ENCODE measurements around the gene MCRS1.

MCRS1 gene

GRCh38 chr12:49543221-49543913, 24.6 kb downstream of the MCRS1 start:
- DNase-seq = no peak
- no peak overlapping the region for H4K5ac ChIP-seq (ENCODE audit: low read length)
- H3K4ac ChIP-seq (ENCODE audit: low read depth, low read length) = no peak overlapping the region
- peaks cover 26% of the 10 kb centered on the region for H3K27me3 ChIP-seq (ENCODE audit: insufficient read depth, low read length, poor library complexity)
- no peak overlapping the region for H3K23ac ChIP-seq (ENCODE audit: low read length)
- no peaks in the 10 kb centered on the region for H3K79me1 ChIP-seq (ENCODE audit: low read length)
- H2BK120ac ChIP-seq (ENCODE audit: low read depth, low read length) = no peak overlapping the region
- no peak overlapping the region for H2AK5ac ChIP-seq (ENCODE audit: low read length)
- H3K4me1 ChIP-seq (ENCODE audit: control insufficient read depth, low read depth, low read length) = no peaks in the 10 kb centered on the region
- H4K8ac ChIP-seq (ENCODE audit: low read depth, low read length) = no peak overlapping the region
- no peak overlapping the region for H3K27ac ChIP-seq (ENCODE audit: low read depth, low read length)
- no peaks in the 10 kb centered on the region for H3K79me2 ChIP-seq (ENCODE audit: control insufficient read depth, insufficient read depth, low read length)
- no peak overlapping the region for H2BK15ac ChIP-seq (replicated peaks; ENCODE audit: low read depth)
- WGBS (ENCODE audit: extremely low coverage, insufficient coverage, low lambda C conversion rate) = no CpG with 5 or more reads among the region's 20 CpGs
- H3K9ac ChIP-seq (ENCODE audit: low read length) = no peak overlapping the region
- no peak overlapping the region for H3K4me3 ChIP-seq (ENCODE audit: low read length)
- H3K18ac ChIP-seq (ENCODE audit: low read length) = no peak overlapping the region
- H3K36me3 ChIP-seq (ENCODE audit: control insufficient read depth, insufficient read depth, low read length) = no peaks in the 10 kb centered on the region
- H3K56ac ChIP-seq (ENCODE audit: low read length) = no peak overlapping the region
- H3K4me2 ChIP-seq (ENCODE audit: low read length) = no peak overlapping the region
- H2BK5ac ChIP-seq (ENCODE audit: low read length) = no peak overlapping the region

GRCh38 chr12:49542592-49543160, 25.3 kb downstream of the MCRS1 start:
- Histone ChIP-seq H3K4ac (ENCODE audit: low read depth, low read length) (no peak overlapping the region), H3K79me2 (ENCODE audit: control insufficient read depth, insufficient read depth, low read length) (no peaks in the 10 kb centered on the region), H3K4me3 (ENCODE audit: low read length) (no peak overlapping the region), H3K56ac (ENCODE audit: low read length) (no peak overlapping the region), H4K5ac (ENCODE audit: low read length) (no peak overlapping the region), H3K4me2 (ENCODE audit: low read length) (no peak overlapping the region), H3K18ac (ENCODE audit: low read length) (no peak overlapping the region), H3K27me3 (ENCODE audit: insufficient read depth, low read length, poor library complexity) (peaks cover 33% of the 10 kb centered on the region), H2BK15ac (replicated peaks; ENCODE audit: low read depth) (no peak overlapping the region), H3K9ac (ENCODE audit: low read length) (no peak overlapping the region), H3K36me3 (ENCODE audit: control insufficient read depth, insufficient read depth, low read length) (no peaks in the 10 kb centered on the region), H4K8ac (ENCODE audit: low read depth, low read length) (no peak overlapping the region), H3K4me1 (ENCODE audit: control insufficient read depth, low read depth, low read length) (peaks cover 2% of the 10 kb centered on the region), H2AK5ac (ENCODE audit: low read length) (no peak overlapping the region), H3K23ac (ENCODE audit: low read length) (no peak overlapping the region), H2BK5ac (ENCODE audit: low read length) (no peak overlapping the region), H3K27ac (ENCODE audit: low read depth, low read length) (no peak overlapping the region), H2BK120ac (ENCODE audit: low read depth, low read length) (no peak overlapping the region), H3K79me1 (ENCODE audit: low read length) (no peaks in the 10 kb centered on the region)
- DNase-seq = no peak
- no CpG with 5 or more reads among the region's 15 CpGs for WGBS (ENCODE audit: extremely low coverage, insufficient coverage, low lambda C conversion rate)

- H3K27ac ChIP-seq (ENCODE audit: low read depth, low read length) = no peak overlapping the region
- H3K56ac ChIP-seq (ENCODE audit: low read length) = no peak overlapping the region
- H4K8ac ChIP-seq (ENCODE audit: low read depth, low read length) = no peak overlapping the region
- H3K79me1 ChIP-seq (ENCODE audit: low read length) = no peaks in the 10 kb centered on the region
- no peak overlapping the region for H2AK5ac ChIP-seq (ENCODE audit: low read length)
- H3K27me3 ChIP-seq (ENCODE audit: insufficient read depth, low read length, poor library complexity) = peaks cover 38% of the 10 kb centered on the region
- no peak for DNase-seq
- no CpG with 5 or more reads among the region's 7 CpGs for WGBS (ENCODE audit: extremely low coverage, insufficient coverage, low lambda C conversion rate)
- H2BK120ac ChIP-seq (ENCODE audit: low read depth, low read length) = no peak overlapping the region
- H2BK15ac ChIP-seq (replicated peaks; ENCODE audit: low read depth) = no peak overlapping the region
- H3K4me1 ChIP-seq (ENCODE audit: control insufficient read depth, low read depth, low read length) = peaks cover 2% of the 10 kb centered on the region
- H3K4me2 ChIP-seq (ENCODE audit: low read length) = no peak overlapping the region
- no peaks in the 10 kb centered on the region for H3K79me2 ChIP-seq (ENCODE audit: control insufficient read depth, insufficient read depth, low read length)
- no peak overlapping the region for H3K23ac ChIP-seq (ENCODE audit: low read length)
- H4K5ac ChIP-seq (ENCODE audit: low read length) = no peak overlapping the region
- H2BK5ac ChIP-seq (ENCODE audit: low read length) = no peak overlapping the region
- H3K9ac ChIP-seq (ENCODE audit: low read length) = no peak overlapping the region
- H3K4ac ChIP-seq (ENCODE audit: low read depth, low read length) = no peak overlapping the region
- H3K4me3 ChIP-seq (ENCODE audit: low read length) = no peak overlapping the region
- no peak overlapping the region for H3K18ac ChIP-seq (ENCODE audit: low read length)
- H3K36me3 ChIP-seq (ENCODE audit: control insufficient read depth, insufficient read depth, low read length) = no peaks in the 10 kb centered on the region
These were observed 25.9 kb downstream of the MCRS1 start for GRCh38 chr12:49541911-49542505.

- no peak overlapping the region for H3K56ac ChIP-seq (ENCODE audit: low read length)
- H3K4me2 ChIP-seq (ENCODE audit: low read length) = no peak overlapping the region
- H2AK5ac ChIP-seq (ENCODE audit: low read length) = no peak overlapping the region
- no peak overlapping the region for H3K9ac ChIP-seq (ENCODE audit: low read length)
- peaks cover 2% of the 10 kb centered on the region for H3K4me1 ChIP-seq (ENCODE audit: control insufficient read depth, low read depth, low read length)
- no peak overlapping the region for H4K5ac ChIP-seq (ENCODE audit: low read length)
- H2BK120ac ChIP-seq (ENCODE audit: low read depth, low read length) = no peak overlapping the region
- no CpG with 5 or more reads among the region's 18 CpGs for WGBS (ENCODE audit: extremely low coverage, insufficient coverage, low lambda C conversion rate)
- no peaks in the 10 kb centered on the region for H3K36me3 ChIP-seq (ENCODE audit: control insufficient read depth, insufficient read depth, low read length)
- no peak overlapping the region for H3K18ac ChIP-seq (ENCODE audit: low read length)
- no peak overlapping the region for H2BK15ac ChIP-seq (replicated peaks; ENCODE audit: low read depth)
- DNase-seq = no peak
- H3K27ac ChIP-seq (ENCODE audit: low read depth, low read length) = no peak overlapping the region
- H3K4ac ChIP-seq (ENCODE audit: low read depth, low read length) = no peak overlapping the region
- no peak overlapping the region for H4K8ac ChIP-seq (ENCODE audit: low read depth, low read length)
- H2BK5ac ChIP-seq (ENCODE audit: low read length) = no peak overlapping the region
- H3K79me2 ChIP-seq (ENCODE audit: control insufficient read depth, insufficient read depth, low read length) = no peaks in the 10 kb centered on the region
- H3K4me3 ChIP-seq (ENCODE audit: low read length) = no peak overlapping the region
- no peak overlapping the region for H3K23ac ChIP-seq (ENCODE audit: low read length)
- H3K79me1 ChIP-seq (ENCODE audit: low read length) = no peaks in the 10 kb centered on the region
- H3K27me3 ChIP-seq (ENCODE audit: insufficient read depth, low read length, poor library complexity) = peaks cover 44% of the 10 kb centered on the region
These were observed 26.6 kb downstream of the MCRS1 start for GRCh38 chr12:49541140-49541861.

DNA sequence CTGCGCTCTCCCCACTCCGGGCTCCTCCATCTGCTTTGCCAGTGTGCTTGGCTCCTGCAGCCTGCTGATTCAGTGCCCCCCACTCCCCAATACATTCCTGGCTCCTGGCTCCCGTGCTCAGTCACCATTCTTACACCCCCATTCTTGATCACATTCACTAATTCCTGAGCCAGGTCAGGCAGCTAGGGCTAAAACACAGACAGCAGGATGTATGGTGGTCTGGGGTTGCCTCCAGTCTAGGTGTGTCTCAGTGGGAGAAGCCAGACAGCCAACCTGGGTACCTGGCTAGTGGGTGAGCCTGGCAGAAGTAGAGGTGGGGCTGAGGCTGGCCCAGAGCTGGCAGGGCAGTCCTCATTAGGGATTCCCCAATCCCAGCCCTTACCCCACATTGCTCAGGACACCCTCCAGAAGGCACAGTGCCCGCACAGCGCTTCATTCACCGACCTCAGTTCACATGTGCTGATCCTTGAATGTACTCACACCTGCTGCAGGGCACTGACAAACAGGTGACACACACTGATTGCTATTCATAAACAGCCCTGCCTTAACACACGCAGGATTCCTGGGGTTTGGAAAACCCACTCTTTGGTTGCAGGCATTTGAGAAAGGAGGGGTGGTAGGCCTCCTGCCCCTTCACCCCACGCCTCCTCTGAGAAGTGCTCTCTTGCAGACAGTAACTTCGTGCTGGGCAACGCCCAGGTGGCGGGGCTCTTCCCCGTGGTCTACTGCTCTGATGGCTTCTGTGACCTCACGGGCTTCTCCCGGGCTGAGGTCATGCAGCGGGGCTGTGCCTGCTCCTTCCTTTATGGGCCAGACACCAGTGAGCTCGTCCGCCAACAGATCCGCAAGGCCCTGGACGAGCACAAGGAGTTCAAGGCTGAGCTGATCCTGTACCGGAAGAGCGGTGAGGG, 27.5 kb downstream of the MCRS1 start:
- H2AK5ac ChIP-seq (ENCODE audit: low read length) = no peak overlapping the region
- no peak overlapping the region for H3K4me3 ChIP-seq (ENCODE audit: low read length)
- H3K4ac ChIP-seq (ENCODE audit: low read depth, low read length) = no peak overlapping the region
- no peak overlapping the region for H2BK5ac ChIP-seq (ENCODE audit: low read length)
- no peak overlapping the region for H3K9ac ChIP-seq (ENCODE audit: low read length)
- H3K18ac ChIP-seq (ENCODE audit: low read length) = no peak overlapping the region
- no peak overlapping the region for H2BK15ac ChIP-seq (replicated peaks; ENCODE audit: low read depth)
- no CpG with 5 or more reads among the region's 21 CpGs for WGBS (ENCODE audit: extremely low coverage, insufficient coverage, low lambda C conversion rate)
- H2BK120ac ChIP-seq (ENCODE audit: low read depth, low read length) = no peak overlapping the region
- DNase-seq = peak; percentile 35
- no peak overlapping the region for H3K23ac ChIP-seq (ENCODE audit: low read length)
- H3K79me2 ChIP-seq (ENCODE audit: control insufficient read depth, insufficient read depth, low read length) = no peaks in the 10 kb centered on the region
- H4K8ac ChIP-seq (ENCODE audit: low read depth, low read length) = no peak overlapping the region
- H3K56ac ChIP-seq (ENCODE audit: low read length) = no peak overlapping the region
- H3K36me3 ChIP-seq (ENCODE audit: control insufficient read depth, insufficient read depth, low read length) = no peaks in the 10 kb centered on the region
- peaks cover 50% of the 10 kb centered on the region for H3K27me3 ChIP-seq (ENCODE audit: insufficient read depth, low read length, poor library complexity)
- H3K79me1 ChIP-seq (ENCODE audit: low read length) = no peaks in the 10 kb centered on the region
- no peak overlapping the region for H4K5ac ChIP-seq (ENCODE audit: low read length)
- no peak overlapping the region for H3K27ac ChIP-seq (ENCODE audit: low read depth, low read length)
- H3K4me2 ChIP-seq (ENCODE audit: low read length) = no peak overlapping the region
- H3K4me1 ChIP-seq (ENCODE audit: control insufficient read depth, low read depth, low read length) = peaks cover 2% of the 10 kb centered on the region

Data from mesendoderm (in vitro differentiated cells).